Measurements from ENCODE around the gene BCORL1.

GRCh38 chrX:129981752-129982299 is 609 bp upstream of the BCORL1 start:
- no peak for TF ChIP-seq POLR2A (IDR thresholded peaks at IDR 0.05)
- no peak for TF ChIP-seq CTCF (IDR thresholded peaks at IDR 0.05)

Data from esophagus squamous epithelium (tissue), 4 donors.